GM19438 (cell line): Measurements from ENCODE around the gene CCAR1.
"Not testable (repeated sequence)": the region's sequence is repeated elsewhere in the genome, so short reads cannot be mapped to it uniquely, and the experiment has no call there.

Source experiments
- ATAC-seq: cut with Tn5 transposase; IDR thresholded peaks from one replicate; pipeline ENCODE4 v1.9.1; 2021; ENCODE audit warnings: low read depth; ENCODE audit not compliant: unreplicated experiment

The CCAR1 gene, protein sequence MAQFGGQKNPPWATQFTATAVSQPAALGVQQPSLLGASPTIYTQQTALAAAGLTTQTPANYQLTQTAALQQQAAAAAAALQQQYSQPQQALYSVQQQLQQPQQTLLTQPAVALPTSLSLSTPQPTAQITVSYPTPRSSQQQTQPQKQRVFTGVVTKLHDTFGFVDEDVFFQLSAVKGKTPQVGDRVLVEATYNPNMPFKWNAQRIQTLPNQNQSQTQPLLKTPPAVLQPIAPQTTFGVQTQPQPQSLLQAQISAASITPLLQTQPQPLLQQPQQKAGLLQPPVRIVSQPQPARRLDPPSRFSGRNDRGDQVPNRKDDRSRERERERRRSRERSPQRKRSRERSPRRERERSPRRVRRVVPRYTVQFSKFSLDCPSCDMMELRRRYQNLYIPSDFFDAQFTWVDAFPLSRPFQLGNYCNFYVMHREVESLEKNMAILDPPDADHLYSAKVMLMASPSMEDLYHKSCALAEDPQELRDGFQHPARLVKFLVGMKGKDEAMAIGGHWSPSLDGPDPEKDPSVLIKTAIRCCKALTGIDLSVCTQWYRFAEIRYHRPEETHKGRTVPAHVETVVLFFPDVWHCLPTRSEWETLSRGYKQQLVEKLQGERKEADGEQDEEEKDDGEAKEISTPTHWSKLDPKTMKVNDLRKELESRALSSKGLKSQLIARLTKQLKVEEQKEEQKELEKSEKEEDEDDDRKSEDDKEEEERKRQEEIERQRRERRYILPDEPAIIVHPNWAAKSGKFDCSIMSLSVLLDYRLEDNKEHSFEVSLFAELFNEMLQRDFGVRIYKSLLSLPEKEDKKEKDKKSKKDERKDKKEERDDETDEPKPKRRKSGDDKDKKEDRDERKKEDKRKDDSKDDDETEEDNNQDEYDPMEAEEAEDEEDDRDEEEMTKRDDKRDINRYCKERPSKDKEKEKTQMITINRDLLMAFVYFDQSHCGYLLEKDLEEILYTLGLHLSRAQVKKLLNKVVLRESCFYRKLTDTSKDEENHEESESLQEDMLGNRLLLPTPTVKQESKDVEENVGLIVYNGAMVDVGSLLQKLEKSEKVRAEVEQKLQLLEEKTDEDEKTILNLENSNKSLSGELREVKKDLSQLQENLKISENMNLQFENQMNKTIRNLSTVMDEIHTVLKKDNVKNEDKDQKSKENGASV

DNA sequence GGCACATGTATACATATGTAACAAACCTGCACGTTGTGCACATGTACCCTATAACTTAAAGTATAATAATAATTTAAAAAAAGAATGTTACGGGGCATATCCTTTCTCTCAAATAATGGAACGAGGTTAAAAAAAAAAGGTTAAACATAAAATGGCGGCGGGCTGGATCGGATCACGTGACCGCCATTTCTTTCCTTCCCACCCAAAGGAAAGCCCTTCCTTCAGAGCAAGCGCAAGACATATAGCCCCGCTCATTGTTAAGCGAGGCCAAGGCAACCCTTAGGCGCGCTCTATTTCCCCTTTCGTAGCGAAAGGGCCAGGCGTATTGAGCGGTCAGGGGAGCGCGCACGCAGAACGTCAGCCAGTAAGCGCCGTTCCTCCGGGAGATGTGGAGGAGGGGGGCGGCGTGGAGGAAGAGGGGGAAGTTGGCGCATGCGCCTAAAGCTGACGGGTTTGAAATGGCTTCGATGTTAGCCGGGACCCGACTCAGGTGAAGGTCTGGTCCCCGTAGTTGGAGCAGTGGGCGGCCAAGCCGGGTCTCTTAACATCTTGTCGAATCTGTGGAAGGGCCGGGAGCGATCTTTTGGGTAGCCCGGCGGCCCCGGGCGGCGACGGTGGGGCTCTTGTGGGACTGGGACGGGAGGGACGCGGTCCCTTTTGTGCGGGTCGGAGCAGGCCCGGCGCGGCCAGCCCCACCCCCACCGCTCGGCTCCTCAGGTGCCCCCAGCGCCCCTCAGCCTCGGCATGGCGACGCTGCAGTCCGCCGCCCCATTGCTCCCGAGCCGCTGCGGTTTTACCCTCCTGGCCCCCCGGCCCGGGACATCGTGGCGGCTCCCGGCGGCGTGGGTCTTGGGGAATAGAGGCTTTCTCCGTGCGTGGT lies at the start of gene CCAR1:
Gene CCAR1, plus strand, starts transcription at position 447 of the 880 bp plus-strand sequence. CDS start 1,266 bp downstream, outside the sequence.
- ATAC-seq: peak; percentile 99

DNA sequence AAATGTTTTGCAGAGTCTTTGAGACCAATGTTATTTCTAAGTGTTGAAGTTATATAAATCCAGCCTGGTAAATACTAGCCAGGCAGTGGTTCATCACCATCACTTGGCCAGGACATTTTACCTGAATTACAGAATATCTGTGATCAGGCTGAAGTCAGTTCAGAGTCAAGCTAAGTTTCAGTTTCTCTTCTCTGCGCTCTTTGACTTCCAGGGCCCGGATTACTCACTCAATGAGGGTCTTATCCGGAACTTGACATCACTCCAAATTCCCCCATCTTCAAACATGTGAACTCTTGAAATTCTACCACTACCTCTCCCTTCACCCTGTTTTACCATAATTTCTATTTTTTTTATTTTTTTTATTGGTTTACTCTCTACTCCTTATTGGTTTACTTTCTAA lies 36.6 kb upstream of the CCAR1 start:
- ATAC-seq: peak; percentile 75

GRCh38 chr10:68696018-68696417 lies 25.0 kb upstream of the CCAR1 start:
- no peak for ATAC-seq

- no peak for ATAC-seq
Measured at GRCh38 chr10:68697106-68697505, 23.9 kb upstream of the CCAR1 start.

DNA sequence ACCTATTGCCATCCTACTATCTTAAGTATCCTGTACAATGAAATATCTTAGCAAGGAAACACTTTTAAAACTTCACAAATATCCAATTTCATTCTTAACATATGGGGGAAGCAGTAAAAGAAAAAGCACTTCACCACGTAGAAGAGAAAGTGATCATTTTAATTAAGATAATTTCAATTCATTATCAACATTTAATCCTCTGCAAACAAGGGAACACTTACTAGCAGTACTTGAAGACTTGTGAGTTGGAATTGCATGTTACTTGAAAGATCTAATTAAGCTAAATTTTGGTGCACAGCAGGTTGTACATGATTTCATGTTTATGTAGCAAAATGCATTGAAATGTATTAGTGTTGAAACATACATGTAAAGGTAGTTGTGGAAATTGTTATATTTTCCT lies 20.8 kb upstream of the CCAR1 start:
- no peak for ATAC-seq

DNA sequence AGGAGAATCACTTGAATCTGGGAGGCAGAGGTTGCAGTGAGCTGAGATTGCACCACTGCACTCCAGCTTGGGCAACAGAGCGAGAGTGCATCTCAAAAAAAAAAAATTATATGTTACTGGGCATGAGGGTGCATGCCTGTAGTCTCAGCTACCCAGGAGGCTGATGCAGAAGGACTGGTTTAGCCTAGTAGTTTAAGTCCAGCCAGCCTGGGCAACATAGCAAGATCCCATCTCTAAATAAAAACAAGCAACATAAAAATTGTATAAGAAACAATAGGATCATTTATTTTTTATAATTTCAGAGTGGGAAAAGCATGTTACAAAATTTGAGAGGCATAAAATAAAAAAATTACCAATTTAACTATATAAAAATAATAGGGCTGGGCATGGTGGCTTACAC lies 15.5 kb upstream of the CCAR1 start:
- ATAC-seq: no peak

DNA sequence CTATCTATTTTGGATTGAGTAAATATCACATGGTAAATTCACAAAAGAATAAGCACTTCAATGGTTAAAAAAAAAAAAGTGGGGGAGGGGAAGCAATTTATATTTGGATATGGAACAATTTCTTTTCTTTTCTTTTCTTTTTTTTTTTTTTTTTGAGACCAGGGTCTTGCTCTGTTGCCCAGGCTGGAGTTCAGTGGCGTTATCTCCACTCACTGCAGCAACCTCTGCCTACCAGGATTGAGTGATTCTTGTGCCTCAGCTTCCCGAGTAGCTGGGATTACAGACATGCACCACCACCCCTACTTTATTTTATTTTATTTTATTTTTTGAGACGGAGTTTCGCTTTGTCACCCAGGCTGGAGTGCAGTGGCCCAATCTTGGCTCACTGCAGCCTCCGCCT lies 12.1 kb upstream of the CCAR1 start:
- ATAC-seq: not testable (repeated sequence)

DNA sequence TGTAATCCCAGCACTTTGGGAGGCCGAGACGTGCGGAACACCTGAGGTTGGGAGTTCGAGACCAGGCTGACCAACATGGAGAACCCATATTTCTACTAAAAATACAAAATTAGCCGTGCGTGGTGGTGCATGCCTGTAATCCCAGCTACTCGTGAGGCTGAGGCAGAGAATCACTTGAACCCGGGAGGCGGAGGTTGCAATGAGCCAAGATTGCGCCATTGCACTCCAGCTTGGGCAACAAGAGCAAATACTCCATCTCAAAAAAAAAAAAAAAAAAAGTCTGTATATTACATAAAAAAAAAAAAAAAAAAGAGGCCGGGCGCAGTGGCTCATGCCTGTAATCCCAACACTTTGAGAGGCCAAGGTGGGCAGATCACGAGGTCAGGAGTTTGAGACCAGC lies 8.0 kb upstream of the CCAR1 start:
- not testable (repeated sequence) for ATAC-seq

GRCh38 chr10:68717435-68717834 lies 3.6 kb upstream of the CCAR1 start:
- ATAC-seq: no peak

- ATAC-seq: peak; percentile 11
Measured at GRCh38 chr10:68721673-68722335, 765 bp downstream of the CCAR1 start.

- ATAC-seq: no peak
Measured at GRCh38 chr10:68725016-68725415, 4.0 kb downstream of the CCAR1 start.

- no peak for ATAC-seq
Measured at GRCh38 chr10:68727146-68727545, 6.1 kb downstream of the CCAR1 start.

DNA sequence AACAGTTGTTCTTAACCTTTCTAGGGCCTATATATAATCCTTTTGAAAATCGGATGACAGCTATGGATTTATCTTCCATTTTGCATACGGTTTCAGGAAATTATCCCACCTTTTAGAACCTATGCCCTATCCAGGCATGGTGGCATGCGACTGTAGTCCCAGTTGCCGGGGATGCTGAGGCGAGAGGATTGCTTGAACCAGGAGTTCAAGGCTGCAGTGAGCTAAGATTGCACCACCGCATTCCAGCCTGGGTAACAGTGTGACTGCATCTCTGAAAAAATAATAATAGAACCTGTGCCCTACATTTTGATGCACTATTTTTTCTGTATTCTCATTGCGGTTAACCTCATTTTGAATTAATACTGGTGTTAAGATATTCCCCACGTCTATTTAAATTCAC lies 11.6 kb downstream of the CCAR1 start:
- ATAC-seq: no peak

GRCh38 chr10:68734349-68734748 lies 13.3 kb downstream of the CCAR1 start:
- ATAC-seq: no peak

DNA sequence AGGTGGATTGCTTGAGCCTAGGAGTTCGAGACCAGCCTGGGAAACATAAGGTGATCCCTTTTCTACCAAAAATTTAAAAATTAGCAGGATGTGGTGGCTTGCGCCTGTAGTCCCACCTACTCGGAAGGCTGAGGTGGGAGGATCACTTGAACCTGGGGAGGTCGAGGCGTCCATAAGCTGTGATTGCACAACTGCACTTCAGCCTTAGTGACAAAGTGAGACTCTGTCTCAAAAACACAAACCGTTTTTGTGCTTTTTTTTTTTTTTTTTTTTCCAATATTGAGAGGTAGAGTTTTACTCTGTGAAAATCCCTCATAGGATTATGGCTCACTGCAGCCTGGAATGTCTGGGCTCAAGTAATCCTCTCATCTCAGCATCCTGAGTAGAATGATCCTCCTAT lies 14.1 kb downstream of the CCAR1 start:
- no peak for ATAC-seq

DNA sequence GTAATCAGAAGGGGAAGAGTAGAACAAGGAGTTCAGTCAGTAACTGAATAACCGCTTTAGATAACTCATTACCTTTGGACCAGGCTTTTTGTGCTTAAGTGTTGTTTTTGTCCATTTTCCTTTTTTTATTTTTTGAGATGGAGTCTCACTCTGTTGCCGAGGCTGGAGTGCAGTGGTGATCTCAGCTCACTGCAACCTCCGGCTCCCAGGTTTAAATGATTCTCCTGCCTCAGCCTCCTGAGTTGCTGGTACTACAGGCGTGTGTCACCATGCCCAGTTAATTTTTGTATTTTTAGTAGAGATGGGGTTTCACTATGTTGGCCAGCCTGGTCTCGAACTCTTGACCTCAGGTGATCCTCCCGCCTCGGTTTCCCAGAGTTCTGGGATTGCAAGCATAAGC lies 14.7 kb downstream of the CCAR1 start:
- not testable (repeated sequence) for ATAC-seq

- not testable (repeated sequence) for ATAC-seq
Measured at GRCh38 chr10:68740676-68741075, 19.6 kb downstream of the CCAR1 start.

DNA sequence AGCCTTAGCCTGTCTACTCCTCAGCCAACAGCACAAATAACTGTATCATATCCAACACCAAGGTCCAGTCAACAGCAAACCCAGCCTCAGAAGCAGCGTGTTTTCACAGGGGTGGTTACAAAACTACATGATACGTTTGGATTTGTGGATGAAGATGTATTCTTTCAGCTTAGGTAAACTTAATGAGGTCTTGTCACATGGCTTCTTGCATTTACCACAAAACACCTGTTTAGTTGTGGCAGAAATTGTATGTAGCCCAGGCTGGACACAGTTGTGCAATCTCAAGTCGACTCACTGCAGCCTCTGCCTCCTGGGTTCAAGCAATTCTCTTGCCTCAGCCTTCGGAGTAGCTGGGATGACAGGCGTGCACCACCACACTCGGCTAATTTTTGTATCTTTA lies 21.4 kb downstream of the CCAR1 start:
- ATAC-seq: no peak

- ATAC-seq: no peak
Measured at GRCh38 chr10:68752711-68753350, 31.8 kb downstream of the CCAR1 start.
